ACC112 (cell line): ENCODE data around the gene TMEM256.
A peak's percentile ranks its signal among the peaks of the same experiment; 100 is the strongest.

Experiments
- H2AFZ ChIP-seq: fragments of 200-600 bp; sonication (generic); one replicate; pipeline ENCODE4 v1.6.0; 2017; ENCODE audit warnings: antibody characterized with exemption, low read length; ENCODE audit not compliant: unreplicated experiment
- H3K27ac ChIP-seq: fragments of 200-600 bp; sonication (generic); 2 replicates; pipeline ENCODE4 v1.5.1; 2014; ENCODE audit warnings: low read depth, mild to moderate bottlenecking, antibody characterized with exemption, low read length, moderate library complexity
- H3K27me3 ChIP-seq: fragments of 200-600 bp; sonication (generic); 2 replicates; pipeline ENCODE4 v1.6.1; 2014; ENCODE audit warnings: mild to moderate bottlenecking, antibody characterized with exemption, low read length, moderate library complexity, mixed read lengths; ENCODE audit not compliant: insufficient read depth
- H3K36me3 ChIP-seq: fragments of 200-600 bp; sonication (generic); 2 replicates; pipeline ENCODE4 v1.6.1; 2016; ENCODE audit warnings: mild to moderate bottlenecking, antibody characterized with exemption, low read length, moderate library complexity, mixed read lengths; ENCODE audit not compliant: insufficient read depth
- H3K4me1 ChIP-seq: fragments of 200-600 bp; sonication (generic); one replicate; pipeline ENCODE4 v1.6.1; 2016; ENCODE audit warnings: low read length, mixed read lengths; ENCODE audit not compliant: insufficient read depth, unreplicated experiment, control insufficient read depth
- H3K4me3 ChIP-seq: fragments of 200-600 bp; sonication (generic); 2 replicates; pipeline ENCODE4 v1.5.1; 2014; ENCODE audit warnings: mild to moderate bottlenecking, low read depth, low read length
- H3K79me2 ChIP-seq: fragments of 200-600 bp; sonication (generic); one replicate; pipeline ENCODE4 v1.6.0; 2016; ENCODE audit warnings: low read length; ENCODE audit not compliant: control insufficient read depth, unreplicated experiment, insufficient read depth

The TMEM256 gene

GRCh38 chr17:7439462-7440112 lies 35.7 kb upstream of the TMEM256 start, which contains the start of gene FGF11:
TSS of gene FGF11 (plus strand) at chr17:7439512. CDS start at chr17:7439621, 109 bp downstream.
- Histone ChIP-seq H3K27ac (no peak within 1 kb of the TSS), H2AFZ (peak within 1 kb of the TSS; percentile 48), H3K4me3 (peak within 1 kb of the TSS; percentile 80), H3K4me1 (peaks cover 20% of the 10 kb centered on the region), H3K27me3 (peaks cover 16% of the 10 kb centered on the region), H3K79me2 (no peaks in the 10 kb centered on the region), H3K36me3 (no peaks in the 10 kb centered on the region)

DNA sequence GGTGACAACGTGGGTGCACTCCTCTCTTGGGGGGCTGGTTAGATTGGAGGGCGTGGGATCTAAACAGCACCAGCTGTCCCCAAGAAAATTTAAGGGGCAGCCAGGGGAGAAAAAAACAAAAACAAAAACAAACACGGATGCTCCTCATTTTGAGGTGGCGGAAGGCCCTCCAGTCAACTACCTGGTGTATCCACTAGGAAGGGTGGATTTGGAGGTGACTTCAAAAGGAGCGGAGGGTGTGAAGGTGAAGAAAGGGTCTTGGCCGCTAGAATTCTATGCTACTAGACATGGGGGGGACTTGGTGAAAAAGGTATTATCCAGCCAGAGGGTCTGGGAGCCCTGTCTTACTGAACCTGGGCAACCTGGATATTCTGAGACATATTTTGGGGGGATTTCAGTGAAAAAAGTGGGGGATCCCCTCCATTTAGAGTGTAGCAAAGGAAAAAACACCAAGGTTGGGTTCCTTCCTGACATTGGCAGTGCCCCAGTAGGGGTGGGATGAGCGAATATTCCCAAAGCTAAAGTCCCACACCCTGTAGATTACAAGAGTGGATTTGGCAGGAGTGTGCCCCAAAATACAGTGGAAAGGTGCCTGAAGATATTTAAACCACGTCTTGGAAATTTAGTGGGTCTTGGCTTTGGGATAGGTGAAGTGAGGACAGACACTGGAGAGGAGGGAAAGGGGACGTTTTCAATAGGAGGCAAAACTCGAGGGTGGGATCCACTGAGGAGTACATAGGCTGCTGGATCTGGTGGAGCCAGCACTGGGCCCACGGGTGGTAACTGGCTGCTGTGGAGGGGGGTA lies 35.0 kb upstream of the TMEM256 start:
- Histone ChIP-seq H3K27me3 (peaks cover 16% of the 10 kb centered on the region), H2AFZ (no peak overlapping the region), H3K4me1 (peaks cover 13% of the 10 kb centered on the region), H3K4me3 (peak overlapping the region; percentile 80), H3K27ac (no peak overlapping the region), H3K79me2 (no peaks in the 10 kb centered on the region), H3K36me3 (no peaks in the 10 kb centered on the region)

DNA sequence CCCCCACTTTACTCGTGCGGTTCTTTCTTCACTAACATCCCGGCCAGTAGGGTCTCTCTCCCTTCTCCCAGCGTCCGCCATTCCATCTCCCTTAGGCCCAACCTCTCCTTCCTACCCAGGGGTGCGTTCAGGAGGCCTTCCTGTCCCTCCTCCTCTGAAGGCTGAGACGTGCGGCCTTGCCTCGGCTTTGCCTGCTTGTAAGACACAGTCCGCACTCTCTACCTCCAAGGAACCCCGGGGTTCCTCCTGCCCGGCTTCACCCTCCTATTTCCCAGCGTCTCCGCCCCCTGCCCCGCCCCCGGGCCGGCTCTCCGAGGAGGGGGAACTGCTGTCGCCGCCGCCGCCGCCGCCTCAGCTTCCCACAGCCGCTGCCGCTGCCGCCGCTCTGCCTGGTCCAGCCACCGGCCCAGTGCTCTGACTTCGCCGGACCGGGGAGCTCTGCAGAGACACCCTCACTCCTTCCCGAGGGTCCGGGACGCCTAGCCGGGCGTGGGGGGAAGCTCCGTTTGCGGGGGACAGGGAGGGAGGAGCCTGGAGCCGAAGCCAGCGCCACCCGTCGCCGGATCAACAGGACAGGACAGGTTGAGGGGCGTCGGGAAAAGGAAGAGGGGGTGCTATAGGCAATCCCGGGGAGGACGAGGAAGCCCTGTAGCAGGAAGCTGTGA lies 34.2 kb upstream of the TMEM256 start:
- H3K27ac ChIP-seq = no peak overlapping the region
- H3K4me3 ChIP-seq = peak overlapping the region; percentile 74

DNA sequence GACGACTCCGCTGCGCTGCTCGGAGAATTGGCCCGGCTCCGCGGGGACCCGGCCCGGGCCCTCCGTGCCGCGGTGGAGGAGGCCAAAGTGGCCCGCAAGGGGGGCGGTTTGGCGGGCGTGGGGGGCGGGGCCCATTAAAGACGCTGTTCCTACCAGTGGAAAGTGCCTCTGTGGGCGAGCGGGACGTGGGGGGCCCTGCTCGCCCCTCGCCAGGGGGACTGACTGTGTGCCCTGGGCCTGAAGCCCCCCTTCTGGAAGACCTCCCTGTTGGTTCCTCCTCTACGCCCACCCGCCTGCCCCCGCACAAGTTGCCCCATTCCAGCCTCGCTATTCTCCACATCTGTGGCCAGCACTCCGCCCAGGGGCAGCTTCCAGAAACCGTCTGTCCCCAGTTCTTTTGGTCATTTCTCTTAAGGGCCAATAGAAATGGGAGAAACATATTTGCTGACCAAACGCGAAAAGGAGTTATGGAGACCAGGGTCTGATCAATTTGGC lies 33.5 kb upstream of the TMEM256 start:
- peaks cover 9% of the 10 kb centered on the region for H3K4me1 ChIP-seq
- H3K79me2 ChIP-seq = no peaks in the 10 kb centered on the region
- no peak overlapping the region for H2AFZ ChIP-seq
- peak overlapping the region; percentile 74 for H3K4me3 ChIP-seq
- H3K27ac ChIP-seq = no peak overlapping the region
- no peaks in the 10 kb centered on the region for H3K36me3 ChIP-seq
- H3K27me3 ChIP-seq = peaks cover 16% of the 10 kb centered on the region

More for the DNA sequence above, 34.2 kb upstream of the TMEM256 start:
- H3K79me2 ChIP-seq = no peaks in the 10 kb centered on the region
- no peak overlapping the region for H2AFZ ChIP-seq
- peaks cover 16% of the 10 kb centered on the region for H3K27me3 ChIP-seq
- H3K36me3 ChIP-seq = no peaks in the 10 kb centered on the region
- H3K4me1 ChIP-seq = peaks cover 9% of the 10 kb centered on the region

GRCh38 chr17:7436556-7437368 lies 32.9 kb upstream of the TMEM256 start:
- Histone ChIP-seq H3K27me3 (peaks cover 16% of the 10 kb centered on the region), H3K4me3 (peak overlapping the region; percentile 74), H3K79me2 (no peaks in the 10 kb centered on the region), H3K4me1 (peaks cover 9% of the 10 kb centered on the region), H3K27ac (no peak overlapping the region), H3K36me3 (no peaks in the 10 kb centered on the region), H2AFZ (peak overlapping the region; percentile 33)

DNA sequence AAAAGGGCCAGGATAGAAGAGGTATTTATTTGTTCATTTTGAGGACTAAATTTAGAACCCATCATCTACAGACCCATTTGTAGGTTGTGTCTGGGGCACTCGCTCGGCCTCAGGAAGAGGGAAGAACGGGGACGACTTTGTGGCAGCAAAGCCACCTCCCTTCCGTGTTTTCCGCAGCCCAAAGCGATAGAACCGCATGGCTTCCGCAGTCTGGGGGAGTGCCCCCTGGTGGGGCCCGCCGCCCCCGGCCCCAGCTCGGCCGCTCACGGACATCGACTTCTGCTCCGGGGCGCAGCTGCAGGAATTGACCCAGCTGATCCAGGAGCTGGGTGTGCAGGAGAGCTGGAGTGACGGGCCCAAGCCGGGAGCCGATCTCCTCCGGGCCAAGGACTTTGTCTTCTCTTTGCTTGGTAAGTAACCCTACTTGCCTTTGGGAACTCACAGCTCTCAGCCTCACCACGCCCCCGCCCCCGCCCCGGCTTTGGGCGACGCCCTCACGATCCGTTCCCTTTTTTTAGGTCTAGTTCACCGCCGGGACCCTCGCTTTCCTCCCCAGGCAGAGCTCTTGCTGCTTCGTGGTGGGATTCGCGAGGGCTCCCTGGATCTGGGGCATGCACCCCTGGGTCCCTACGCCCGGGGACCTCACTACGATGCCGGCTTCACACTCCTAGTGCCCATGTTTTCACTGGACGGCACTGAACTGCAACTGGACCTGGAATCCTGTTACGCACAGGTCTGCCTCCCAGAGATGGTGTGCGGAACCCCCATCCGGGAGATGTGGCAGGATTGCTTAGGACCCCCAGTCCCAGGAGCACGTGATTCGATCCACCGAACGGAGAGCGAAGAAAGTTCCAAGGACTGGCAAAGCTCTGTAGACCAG lies 32.0 kb upstream of the TMEM256 start:
- Histone ChIP-seq H3K4me3 (peak overlapping the region; percentile 74), H3K79me2 (no peaks in the 10 kb centered on the region), H3K27me3 (peaks cover 16% of the 10 kb centered on the region), H3K36me3 (no peaks in the 10 kb centered on the region), H3K27ac (no peak overlapping the region), H3K4me1 (peaks cover 9% of the 10 kb centered on the region), H2AFZ (peak overlapping the region; percentile 73)

DNA sequence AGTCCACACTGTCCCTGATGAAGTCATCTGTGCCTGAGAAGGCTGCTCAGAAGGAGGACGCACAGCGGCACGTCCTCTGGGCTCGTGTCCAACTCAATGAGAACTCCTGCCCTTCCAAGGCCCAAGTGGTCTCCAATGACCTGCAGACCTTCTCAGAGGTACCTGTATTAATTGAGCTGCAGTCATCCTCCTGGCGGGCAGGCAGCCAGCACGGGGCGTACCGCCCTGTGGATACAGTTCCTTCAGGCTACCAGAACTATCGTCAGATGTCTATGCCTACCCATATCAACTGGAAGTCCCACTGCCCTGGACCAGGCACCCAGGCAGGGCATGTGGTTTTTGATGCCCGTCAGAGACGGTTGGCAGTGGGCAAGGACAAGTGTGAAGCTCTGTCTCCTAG lies 28.4 kb upstream of the TMEM256 start:
- H3K36me3 ChIP-seq = no peaks in the 10 kb centered on the region
- no peak overlapping the region for H3K27ac ChIP-seq

GRCh38 chr17:7431231-7431630 lies 27.3 kb upstream of the TMEM256 start:
- no peak overlapping the region for H3K27ac ChIP-seq
- H3K79me2 ChIP-seq = no peaks in the 10 kb centered on the region
- no peaks in the 10 kb centered on the region for H3K36me3 ChIP-seq
- no peaks in the 10 kb centered on the region for H3K4me1 ChIP-seq
- H2AFZ ChIP-seq = no peak overlapping the region
- no peaks in the 10 kb centered on the region for H3K27me3 ChIP-seq
- no peak overlapping the region for H3K4me3 ChIP-seq

More for the DNA sequence above, 28.4 kb upstream of the TMEM256 start:
- Histone ChIP-seq H3K4me1 (peaks cover 2% of the 10 kb centered on the region), H3K27me3 (no peaks in the 10 kb centered on the region), H2AFZ (no peak overlapping the region), H3K4me3 (no peak overlapping the region), H3K79me2 (no peaks in the 10 kb centered on the region)

DNA sequence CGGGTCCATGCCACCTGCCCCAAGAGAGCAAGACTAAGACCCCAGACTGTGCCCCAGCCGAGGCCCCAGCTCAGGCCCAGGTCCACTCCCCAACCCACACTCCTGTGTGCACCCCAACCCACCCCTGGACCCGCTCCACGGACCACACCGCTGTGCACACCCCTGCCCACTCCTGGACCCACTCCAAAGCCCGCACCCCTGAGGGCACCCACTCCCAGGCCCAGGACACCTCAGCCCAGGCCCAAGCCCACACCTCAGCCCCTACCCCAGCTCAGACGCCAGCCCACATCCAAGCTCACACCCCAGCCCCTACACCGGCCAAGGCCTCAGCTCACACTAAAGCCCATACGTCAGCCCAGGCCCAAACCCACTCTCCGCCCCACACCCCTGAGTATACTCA lies 25.8 kb upstream of the TMEM256 start:
- no peaks in the 10 kb centered on the region for H3K27me3 ChIP-seq
- no peak overlapping the region for H3K4me3 ChIP-seq
- no peaks in the 10 kb centered on the region for H3K4me1 ChIP-seq
- H3K36me3 ChIP-seq = no peaks in the 10 kb centered on the region
- H2AFZ ChIP-seq = no peak overlapping the region
- no peak overlapping the region for H3K27ac ChIP-seq
- no peaks in the 10 kb centered on the region for H3K79me2 ChIP-seq
